Liver (tissue), 3 donors: ENCODE data around the gene ETV6.

Experiments used
- GABPA ChIP-seq, 2 donors: IDR thresholded peaks in 1 of 2; conservative IDR thresholded peaks in 1 of 2; 2 replicates each; pipeline ENCODE4 v1.6.1; 2016; ENCODE audit warnings: antibody characterized with exemption in 2 of 2, mild to moderate bottlenecking in 1 of 2, moderate library complexity in 1 of 2
- HNF4A ChIP-seq, 2 donors: conservative IDR thresholded peaks; 2 replicates each; pipeline ENCODE4 v1.6.1; 2016; ENCODE audit warnings: antibody characterized with exemption in 2 of 2, mild to moderate bottlenecking in 2 of 2
- JUND ChIP-seq, 2 donors: IDR thresholded peaks; 2 replicates each; pipeline ENCODE4 v1.6.1; 2016; ENCODE audit warnings: antibody characterized with exemption in 2 of 2
- RAD21 ChIP-seq, 2 donors: IDR thresholded peaks; 2 replicates each; pipeline ENCODE4 v1.6.1; 2016; ENCODE audit warnings: antibody characterized with exemption in 2 of 2, mild to moderate bottlenecking in 2 of 2
- RXRA ChIP-seq, 2 donors: IDR thresholded peaks; 2 replicates each; pipeline ENCODE4 v1.6.1; 2017 to 2018; ENCODE audit warnings: antibody characterized with exemption in 2 of 2, mild to moderate bottlenecking in 1 of 2
- SP1 ChIP-seq: IDR thresholded peaks from 2 replicates; pipeline ENCODE4 v1.6.1; 2018; ENCODE audit warnings: antibody characterized with exemption, mild to moderate bottlenecking
- TAF1 ChIP-seq: conservative IDR thresholded peaks from 2 replicates; pipeline ENCODE4 v1.6.1; 2016; ENCODE audit warnings: antibody characterized with exemption, mild to moderate bottlenecking
- YY1 ChIP-seq: IDR thresholded peaks from 2 replicates; pipeline ENCODE4 v1.6.1; 2016; ENCODE audit warnings: antibody characterized with exemption, mild to moderate bottlenecking
- TF ChIP-seq, protein P1 (sequence below): fragments of 150-350 bp; IDR thresholded peaks from 2 replicates; pipeline ENCODE4 v1.5.1; 2017; ENCODE audit warnings: improper control_type of control experiment, low read depth, low read length; ENCODE audit not compliant: missing input control
- TF ChIP-seq, protein P2 (sequence below): IDR thresholded peaks from 2 replicates; pipeline ENCODE4 v1.6.1; 2016; ENCODE audit warnings: antibody characterized with exemption
- TF ChIP-seq, protein P3 (sequence below): IDR thresholded peaks from 2 replicates; pipeline ENCODE4 v1.6.1; 2016; ENCODE audit warnings: antibody characterized with exemption
- TF ChIP-seq, protein P4 (sequence below): IDR thresholded peaks from 2 replicates; pipeline ENCODE4 v1.6.1; 2016; ENCODE audit warnings: antibody characterized with exemption, mild to moderate bottlenecking
- TF ChIP-seq, protein P5 (sequence below): IDR thresholded peaks from 2 replicates; pipeline ENCODE4 v1.6.1; 2016; ENCODE audit warnings: antibody characterized with exemption
- donor health status: healthy.
- donor health status: healthy.

DNA sequence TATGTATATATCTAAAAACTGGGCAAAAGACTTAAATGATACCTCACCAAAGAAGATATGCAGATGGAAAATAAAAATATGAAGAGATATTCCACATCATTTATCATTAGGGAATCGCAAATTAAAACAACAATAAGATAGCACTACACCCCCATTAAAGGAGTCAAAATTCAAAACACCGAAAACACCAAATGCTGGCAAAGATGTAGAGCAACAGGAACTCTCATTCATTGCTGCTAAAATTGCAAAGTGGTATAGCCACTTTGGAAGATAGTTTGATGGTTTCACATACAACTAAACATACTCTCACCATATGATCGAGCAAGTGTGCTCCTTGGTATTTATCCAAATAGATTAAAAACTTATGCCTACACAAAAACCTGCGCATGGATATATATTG, 289.7 kb downstream of the ETV6 start:
- TF ChIP-seq, protein P1, sequence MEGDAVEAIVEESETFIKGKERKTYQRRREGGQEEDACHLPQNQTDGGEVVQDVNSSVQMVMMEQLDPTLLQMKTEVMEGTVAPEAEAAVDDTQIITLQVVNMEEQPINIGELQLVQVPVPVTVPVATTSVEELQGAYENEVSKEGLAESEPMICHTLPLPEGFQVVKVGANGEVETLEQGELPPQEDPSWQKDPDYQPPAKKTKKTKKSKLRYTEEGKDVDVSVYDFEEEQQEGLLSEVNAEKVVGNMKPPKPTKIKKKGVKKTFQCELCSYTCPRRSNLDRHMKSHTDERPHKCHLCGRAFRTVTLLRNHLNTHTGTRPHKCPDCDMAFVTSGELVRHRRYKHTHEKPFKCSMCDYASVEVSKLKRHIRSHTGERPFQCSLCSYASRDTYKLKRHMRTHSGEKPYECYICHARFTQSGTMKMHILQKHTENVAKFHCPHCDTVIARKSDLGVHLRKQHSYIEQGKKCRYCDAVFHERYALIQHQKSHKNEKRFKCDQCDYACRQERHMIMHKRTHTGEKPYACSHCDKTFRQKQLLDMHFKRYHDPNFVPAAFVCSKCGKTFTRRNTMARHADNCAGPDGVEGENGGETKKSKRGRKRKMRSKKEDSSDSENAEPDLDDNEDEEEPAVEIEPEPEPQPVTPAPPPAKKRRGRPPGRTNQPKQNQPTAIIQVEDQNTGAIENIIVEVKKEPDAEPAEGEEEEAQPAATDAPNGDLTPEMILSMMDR: no peak
- TF ChIP-seq, protein P2, sequence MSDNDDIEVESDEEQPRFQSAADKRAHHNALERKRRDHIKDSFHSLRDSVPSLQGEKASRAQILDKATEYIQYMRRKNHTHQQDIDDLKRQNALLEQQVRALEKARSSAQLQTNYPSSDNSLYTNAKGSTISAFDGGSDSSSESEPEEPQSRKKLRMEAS: no peak
- TF ChIP-seq, protein P3, sequence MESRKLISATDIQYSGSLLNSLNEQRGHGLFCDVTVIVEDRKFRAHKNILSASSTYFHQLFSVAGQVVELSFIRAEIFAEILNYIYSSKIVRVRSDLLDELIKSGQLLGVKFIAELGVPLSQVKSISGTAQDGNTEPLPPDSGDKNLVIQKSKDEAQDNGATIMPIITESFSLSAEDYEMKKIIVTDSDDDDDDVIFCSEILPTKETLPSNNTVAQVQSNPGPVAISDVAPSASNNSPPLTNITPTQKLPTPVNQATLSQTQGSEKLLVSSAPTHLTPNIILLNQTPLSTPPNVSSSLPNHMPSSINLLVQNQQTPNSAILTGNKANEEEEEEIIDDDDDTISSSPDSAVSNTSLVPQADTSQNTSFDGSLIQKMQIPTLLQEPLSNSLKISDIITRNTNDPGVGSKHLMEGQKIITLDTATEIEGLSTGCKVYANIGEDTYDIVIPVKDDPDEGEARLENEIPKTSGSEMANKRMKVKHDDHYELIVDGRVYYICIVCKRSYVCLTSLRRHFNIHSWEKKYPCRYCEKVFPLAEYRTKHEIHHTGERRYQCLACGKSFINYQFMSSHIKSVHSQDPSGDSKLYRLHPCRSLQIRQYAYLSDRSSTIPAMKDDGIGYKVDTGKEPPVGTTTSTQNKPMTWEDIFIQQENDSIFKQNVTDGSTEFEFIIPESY: no peak
- TF ChIP-seq TAF1 (no peak), SP1 (no peak), RAD21 (IDR thresholded peaks at IDR 0.05) (no peak), GABPA (IDR thresholded peaks at IDR 0.05 in 1 of 2, conservative IDR thresholded peaks at IDR 0.05 in 1 of 2) (no peak), YY1 (no peak), JUND (IDR thresholded peaks at IDR 0.05) (no peak), HNF4A (conservative IDR thresholded peaks at IDR 0.05) (no peak), RXRA (IDR thresholded peaks at IDR 0.05) (no peak)
- TF ChIP-seq, protein P4, sequence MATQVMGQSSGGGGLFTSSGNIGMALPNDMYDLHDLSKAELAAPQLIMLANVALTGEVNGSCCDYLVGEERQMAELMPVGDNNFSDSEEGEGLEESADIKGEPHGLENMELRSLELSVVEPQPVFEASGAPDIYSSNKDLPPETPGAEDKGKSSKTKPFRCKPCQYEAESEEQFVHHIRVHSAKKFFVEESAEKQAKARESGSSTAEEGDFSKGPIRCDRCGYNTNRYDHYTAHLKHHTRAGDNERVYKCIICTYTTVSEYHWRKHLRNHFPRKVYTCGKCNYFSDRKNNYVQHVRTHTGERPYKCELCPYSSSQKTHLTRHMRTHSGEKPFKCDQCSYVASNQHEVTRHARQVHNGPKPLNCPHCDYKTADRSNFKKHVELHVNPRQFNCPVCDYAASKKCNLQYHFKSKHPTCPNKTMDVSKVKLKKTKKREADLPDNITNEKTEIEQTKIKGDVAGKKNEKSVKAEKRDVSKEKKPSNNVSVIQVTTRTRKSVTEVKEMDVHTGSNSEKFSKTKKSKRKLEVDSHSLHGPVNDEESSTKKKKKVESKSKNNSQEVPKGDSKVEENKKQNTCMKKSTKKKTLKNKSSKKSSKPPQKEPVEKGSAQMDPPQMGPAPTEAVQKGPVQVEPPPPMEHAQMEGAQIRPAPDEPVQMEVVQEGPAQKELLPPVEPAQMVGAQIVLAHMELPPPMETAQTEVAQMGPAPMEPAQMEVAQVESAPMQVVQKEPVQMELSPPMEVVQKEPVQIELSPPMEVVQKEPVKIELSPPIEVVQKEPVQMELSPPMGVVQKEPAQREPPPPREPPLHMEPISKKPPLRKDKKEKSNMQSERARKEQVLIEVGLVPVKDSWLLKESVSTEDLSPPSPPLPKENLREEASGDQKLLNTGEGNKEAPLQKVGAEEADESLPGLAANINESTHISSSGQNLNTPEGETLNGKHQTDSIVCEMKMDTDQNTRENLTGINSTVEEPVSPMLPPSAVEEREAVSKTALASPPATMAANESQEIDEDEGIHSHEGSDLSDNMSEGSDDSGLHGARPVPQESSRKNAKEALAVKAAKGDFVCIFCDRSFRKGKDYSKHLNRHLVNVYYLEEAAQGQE: no peak
- TF ChIP-seq, protein P5, sequence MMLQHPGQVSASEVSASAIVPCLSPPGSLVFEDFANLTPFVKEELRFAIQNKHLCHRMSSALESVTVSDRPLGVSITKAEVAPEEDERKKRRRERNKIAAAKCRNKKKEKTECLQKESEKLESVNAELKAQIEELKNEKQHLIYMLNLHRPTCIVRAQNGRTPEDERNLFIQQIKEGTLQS: no peak
